RWPE1 (cell line): Measurements from ENCODE around the gene FBRSL1.

Experiments
- CTCF ChIA-PET: fragments of 350-600 bp; sonication (Branson Sonifier 250); formaldehyde crosslinking; extraction: SDS; loops from one replicate; lab custom pipeline; 2021; lab: Yijun Ruan, JAX
- POLR2A ChIA-PET: fragments of 400-600 bp; formaldehyde crosslinking; extraction: SDS; loops from one replicate; lab custom pipeline; 2020; ENCODE audit warnings: antibody characterized with exemption; ENCODE audit not compliant: low non-redundant PET; lab: Yijun Ruan, JAX
- DNase-seq: peaks from one replicate; pipeline ENCODE4 v3.0.0; 2012; ENCODE audit warnings: low spot score
- H3K27ac ChIP-seq: fragments of 450-650 bp; 2 replicates; pipeline ENCODE4 v1.5.1; 2017
- CTCF ChIP-seq: fragments of 450-650 bp; conservative IDR thresholded peaks from 2 replicates; pipeline ENCODE4 v1.5.1; 2017; ENCODE audit warnings: low read depth, mild to moderate bottlenecking

FBRSL1 gene

GRCh38 chr12:132560614-132561426, 70.9 kb downstream of the FBRSL1 start:
- TF ChIP-seq CTCF = peak; percentile 85
- DNase-seq = peak; percentile 80
- H3K27ac ChIP-seq = peak overlapping the region; percentile 66
- ChIA-PET POLR2A (no interaction called here), CTCF (interaction anchor here (0.5 to 1.8 kb wide), 21 partner anchors 9 to 423 kb away, joined by 3 to 40 read pairs (median 4); partner anchors contain the start of gene P2RX2)
